IPS-11a (cell line): ENCODE measurements around the gene KIF23.
A peak's percentile ranks its signal among the peaks of the same experiment; 100 is the strongest.
"Not testable (repeated sequence)": the region's sequence is repeated elsewhere in the genome, so short reads cannot be mapped to it uniquely, and the experiment has no call there.

ENCODE experiments used
- H3K4me3 ChIP-seq: one replicate; pipeline ENCODE4 v1.5.1; 2013; ENCODE audit warnings: low read depth, low read length, control low read depth

KIF23 gene

GRCh38 chr15:69413822-69414700 lies at the start of gene KIF23:
TSS of gene KIF23 (plus strand) at chr15:69414349. CDS start at chr15:69414466, 117 bp downstream.
- peak within 1 kb of the TSS; percentile 92 for H3K4me3 ChIP-seq

DNA sequence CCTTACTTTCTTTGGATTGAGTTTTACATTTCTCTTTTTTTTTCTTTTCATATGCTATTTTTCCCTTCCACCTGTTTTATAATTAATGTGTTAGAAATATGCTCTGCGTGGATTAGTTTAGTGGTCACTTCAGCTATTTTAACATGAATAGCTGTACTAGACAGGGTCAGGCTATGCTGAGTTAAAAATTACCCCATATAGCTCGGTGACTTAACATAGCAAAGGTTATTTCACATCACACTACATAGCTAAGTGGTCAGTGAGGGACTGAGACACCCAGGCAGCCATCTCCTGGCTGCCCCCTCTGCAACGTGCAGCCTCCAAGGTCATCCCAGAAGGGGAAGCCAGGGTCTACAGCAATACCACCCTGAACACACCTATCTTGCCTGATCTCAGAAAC lies 46.9 kb upstream of the KIF23 start:
- H3K4me3 ChIP-seq: no peak overlapping the region

- no peak overlapping the region for H3K4me3 ChIP-seq
Measured at GRCh38 chr15:69369631-69370030, 44.5 kb upstream of the KIF23 start.

GRCh38 chr15:69373406-69373805 lies 40.7 kb upstream of the KIF23 start:
- H3K4me3 ChIP-seq: no peak overlapping the region

DNA sequence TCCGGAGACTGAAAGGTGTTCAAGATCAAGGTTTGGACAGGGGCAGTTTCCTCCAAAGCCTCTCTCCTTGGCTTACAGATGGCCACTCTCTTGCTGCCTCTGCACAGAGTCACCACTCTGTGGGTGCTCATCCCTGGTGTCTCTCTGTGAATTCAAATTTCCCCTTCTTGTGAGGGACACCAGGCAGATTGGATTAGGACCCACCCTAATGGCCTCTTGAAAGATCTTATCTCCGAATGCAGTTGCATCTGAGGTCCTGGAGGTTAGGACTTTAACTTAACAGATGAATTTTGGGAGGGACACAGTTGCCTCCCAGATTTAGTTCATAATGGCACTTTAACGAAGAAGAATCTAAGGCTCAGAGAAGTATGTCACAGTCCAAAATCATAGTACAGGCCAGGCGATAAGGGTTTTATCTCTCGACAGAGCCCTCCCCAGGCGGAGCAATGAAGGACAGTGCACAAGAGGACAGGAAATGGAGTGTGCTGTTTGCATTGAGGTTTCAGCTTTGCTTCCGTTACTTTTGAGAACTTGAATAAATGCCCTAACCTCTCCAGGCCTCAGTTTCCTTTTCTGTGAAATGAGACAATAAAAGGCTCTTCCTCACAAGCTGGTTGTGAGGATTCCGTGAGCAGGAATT lies 38.9 kb upstream of the KIF23 start:
- H3K4me3 ChIP-seq: no peak overlapping the region

DNA sequence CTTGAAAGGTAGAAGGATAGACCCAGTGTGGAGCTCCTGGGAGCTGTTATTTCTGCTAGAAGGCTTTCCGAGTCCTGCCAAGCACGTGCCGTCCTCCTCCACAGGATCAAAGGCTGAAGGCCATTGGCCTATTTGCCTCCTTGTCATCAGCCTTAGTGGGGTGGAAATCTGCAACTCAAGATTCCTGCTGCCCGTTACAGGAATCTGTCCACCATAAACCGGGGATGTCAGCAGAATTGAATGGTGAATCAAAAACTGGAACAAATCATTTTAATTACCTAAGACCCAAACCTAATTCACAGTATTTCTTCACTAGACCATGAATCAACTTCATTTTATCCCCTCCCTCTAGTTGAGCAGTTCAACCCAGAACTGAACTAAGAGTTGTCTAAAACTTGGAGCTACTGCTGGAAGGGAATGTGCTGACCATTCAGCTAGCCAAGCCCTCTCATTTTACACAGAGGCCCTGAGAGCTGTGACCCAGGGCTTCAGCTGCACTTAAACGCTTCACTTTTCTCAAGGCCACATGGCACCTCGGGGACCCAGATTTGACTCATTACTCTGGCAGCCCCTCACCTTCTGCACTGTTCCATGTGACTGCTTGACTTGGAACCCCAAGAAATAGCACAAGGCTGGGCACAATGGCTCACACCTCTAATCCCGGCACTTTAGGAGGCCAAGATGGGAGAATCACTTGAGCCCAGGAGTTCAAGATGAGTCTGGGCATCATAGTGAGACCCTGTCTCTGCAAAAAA lies 36.8 kb upstream of the KIF23 start:
- H3K4me3 ChIP-seq: no peak overlapping the region

- H3K4me3 ChIP-seq: no peak overlapping the region
Measured at GRCh38 chr15:69380100-69380725, 33.9 kb upstream of the KIF23 start.

- H3K4me3 ChIP-seq: no peak overlapping the region
Measured at GRCh38 chr15:69380726-69381105, 33.4 kb upstream of the KIF23 start.

GRCh38 chr15:69382176-69382575 lies 32.0 kb upstream of the KIF23 start:
- not testable (repeated sequence) for H3K4me3 ChIP-seq

DNA sequence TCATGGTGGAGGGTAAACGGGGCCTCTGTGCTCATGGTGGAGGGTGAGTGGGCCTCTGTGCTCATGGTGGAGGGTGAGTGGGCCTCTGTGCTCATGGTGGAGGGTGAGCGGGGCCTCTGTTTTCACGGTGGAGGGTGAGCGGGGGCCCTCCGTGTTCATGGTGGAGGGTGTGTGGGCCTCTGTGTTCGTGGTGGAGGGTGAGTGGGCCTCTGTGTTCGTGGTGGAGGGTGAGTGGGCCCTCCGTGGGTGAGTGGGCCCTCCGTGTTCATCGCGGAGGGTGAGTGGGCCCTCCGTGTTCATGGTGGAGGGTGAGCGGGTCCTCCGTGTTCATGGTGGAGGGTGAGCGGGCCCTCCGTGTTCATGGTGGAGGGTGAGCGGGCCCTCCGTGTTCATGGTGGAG lies 30.1 kb upstream of the KIF23 start:
- H3K4me3 ChIP-seq: not testable (repeated sequence)

- no peak overlapping the region for H3K4me3 ChIP-seq
Measured at GRCh38 chr15:69384626-69385598, 29.2 kb upstream of the KIF23 start.

- H3K4me3 ChIP-seq: no peak overlapping the region
Measured at GRCh38 chr15:69385831-69386230, 28.3 kb upstream of the KIF23 start.

DNA sequence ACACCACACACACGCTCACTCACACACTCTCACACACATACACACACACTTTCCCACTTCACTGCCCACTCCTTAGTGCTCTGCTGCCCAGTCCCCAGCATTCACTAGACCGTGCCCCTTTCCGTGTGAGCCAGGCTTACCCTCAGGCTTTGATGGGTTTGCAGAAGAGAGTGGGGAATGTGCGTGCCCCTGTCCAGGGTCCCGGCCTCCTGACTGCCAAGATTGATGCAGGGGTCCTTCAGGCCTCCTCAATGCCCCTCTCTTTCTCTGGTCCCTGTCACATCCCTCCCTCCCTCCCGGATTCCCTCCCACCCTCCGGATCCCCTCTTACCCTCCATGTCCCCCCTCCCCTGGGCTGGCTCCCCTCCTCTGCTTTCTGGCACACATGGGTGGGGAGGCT lies 27.9 kb upstream of the KIF23 start:
- no peak overlapping the region for H3K4me3 ChIP-seq

DNA sequence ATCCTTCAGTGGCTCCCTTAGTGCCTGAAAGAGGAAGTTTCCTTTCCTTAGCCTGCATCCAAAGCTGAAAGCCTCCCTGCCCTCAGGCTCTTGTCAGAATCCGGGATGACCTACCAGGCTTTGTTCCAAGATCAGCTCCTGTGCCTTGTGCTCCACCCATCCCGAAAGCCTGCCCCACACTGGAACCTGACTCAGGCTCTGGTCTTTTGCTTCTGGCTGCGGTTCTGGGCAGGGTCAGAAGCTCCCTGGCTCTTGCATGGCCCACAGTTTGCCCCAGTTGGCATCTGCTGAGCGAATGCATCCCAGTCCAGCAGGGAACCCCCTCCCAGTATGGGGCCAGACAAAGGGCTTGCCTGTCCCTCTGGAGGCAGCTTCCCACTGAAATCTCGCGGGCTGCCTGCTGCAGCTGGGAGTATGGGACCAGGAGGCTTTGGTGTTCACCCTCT lies 25.9 kb upstream of the KIF23 start:
- H3K4me3 ChIP-seq: no peak overlapping the region

DNA sequence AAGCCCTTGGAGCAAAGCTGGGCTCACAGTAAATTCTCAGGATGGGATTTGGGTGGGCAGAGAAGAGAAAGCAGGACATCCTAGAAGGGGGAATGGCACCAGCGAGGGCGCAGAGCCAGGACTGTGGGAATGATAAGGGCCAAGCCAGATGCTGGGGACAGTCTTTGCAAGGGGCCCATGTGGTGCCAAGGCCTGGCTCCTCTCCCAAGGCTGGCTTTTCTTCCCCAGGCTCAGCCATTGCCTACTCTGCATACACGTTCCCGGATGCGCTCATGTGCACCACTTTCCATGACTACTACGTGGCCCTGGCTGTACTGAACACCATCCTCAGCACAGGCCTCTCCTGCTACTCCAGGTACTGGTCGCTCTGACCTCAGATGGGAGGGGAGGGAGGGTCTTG lies 24.7 kb upstream of the KIF23 start:
- no peak overlapping the region for H3K4me3 ChIP-seq

- H3K4me3 ChIP-seq: no peak overlapping the region
Measured at GRCh38 chr15:69390575-69390974, 23.6 kb upstream of the KIF23 start.

- no peak overlapping the region for H3K4me3 ChIP-seq
Measured at GRCh38 chr15:69391046-69391757, 22.9 kb upstream of the KIF23 start.

DNA sequence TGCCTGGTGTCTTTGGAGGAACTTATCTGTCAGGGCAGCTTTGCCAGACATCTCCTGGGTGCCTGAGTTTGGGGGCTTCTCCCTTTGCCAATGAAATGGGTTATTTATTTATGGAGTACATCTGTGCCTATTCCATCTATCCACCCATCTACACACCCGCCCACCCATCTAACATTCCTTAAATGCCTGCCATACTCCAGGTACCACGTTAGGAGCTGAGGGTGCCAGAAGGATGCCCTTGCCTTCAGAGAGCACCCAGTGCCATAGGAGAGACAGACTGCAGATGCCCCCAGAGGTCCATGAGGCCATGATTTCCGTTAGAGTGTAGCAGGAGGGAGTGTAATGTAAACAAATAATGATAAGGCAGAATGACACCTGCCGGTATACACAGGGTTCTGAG lies 21.8 kb upstream of the KIF23 start:
- no peak overlapping the region for H3K4me3 ChIP-seq

GRCh38 chr15:69393831-69394491 lies 20.2 kb upstream of the KIF23 start:
- H3K4me3 ChIP-seq: no peak overlapping the region
